Fibroblast of skin of back (primary cell): ENCODE measurements around the gene CASP8AP2.
"Not testable (repeated sequence)": the region's sequence is repeated elsewhere in the genome, so short reads cannot be mapped to it uniquely, and the experiment has no call there.

ENCODE experiments used
- DNase-seq: peaks from one replicate; pipeline ENCODE4 v3.0.0-alpha.2; 2013

Gene CASP8AP2

GRCh38 chr6:89826029-89826528 is 3.6 kb upstream of the CASP8AP2 start:
- peak; percentile 52 for DNase-seq

- not testable (repeated sequence) for DNase-seq
These were observed 1.1 kb upstream of the CASP8AP2 start for GRCh38 chr6:89828475-89828987.

GRCh38 chr6:89828988-89829471 is 650 bp upstream of the CASP8AP2 start:
- DNase-seq, result no peak

- no peak for DNase-seq
These were observed 610 bp downstream of the CASP8AP2 start for GRCh38 chr6:89830170-89830809.

GRCh38 chr6:89834884-89835792 is 5.5 kb downstream of the CASP8AP2 start:
- DNase-seq, result no peak

GRCh38 chr6:89836639-89837222 is 7.1 kb downstream of the CASP8AP2 start:
- no peak for DNase-seq

GRCh38 chr6:89840538-89840937 is 10.9 kb downstream of the CASP8AP2 start:
- DNase-seq, result peak; percentile 42

- no peak for DNase-seq
These were observed 12.5 kb downstream of the CASP8AP2 start for GRCh38 chr6:89842228-89842627.

GRCh38 chr6:89843070-89843469 is 13.4 kb downstream of the CASP8AP2 start:
- DNase-seq, result no peak

- DNase-seq, result not testable (repeated sequence)
These were observed 17.8 kb downstream of the CASP8AP2 start for GRCh38 chr6:89847513-89847912.

GRCh38 chr6:89853068-89853467 is 23.4 kb downstream of the CASP8AP2 start:
- DNase-seq, result peak; percentile 54

GRCh38 chr6:89858041-89858440 is 28.4 kb downstream of the CASP8AP2 start:
- DNase-seq, result no peak

GRCh38 chr6:89859744-89860143 is 30.1 kb downstream of the CASP8AP2 start:
- DNase-seq, result no peak

- no peak for DNase-seq
These were observed 32.6 kb downstream of the CASP8AP2 start for GRCh38 chr6:89862273-89862672.

GRCh38 chr6:89862698-89863097 is 33.0 kb downstream of the CASP8AP2 start:
- DNase-seq, result no peak

- DNase-seq, result no peak
These were observed 36.5 kb downstream of the CASP8AP2 start for GRCh38 chr6:89866024-89866678.

GRCh38 chr6:89873721-89874120 is 44.0 kb downstream of the CASP8AP2 start:
- DNase-seq, result no peak

- no peak for DNase-seq
These were observed 44.8 kb downstream of the CASP8AP2 start for GRCh38 chr6:89874438-89874837.

GRCh38 chr6:89886378-89887120 is 56.9 kb downstream of the CASP8AP2 start:
- DNase-seq, result no peak

- peak; percentile 8 for DNase-seq
These were observed 57.9 kb downstream of the CASP8AP2 start for GRCh38 chr6:89887452-89888137.

GRCh38 chr6:89888138-89888514 is 58.4 kb downstream of the CASP8AP2 start:
- DNase-seq, result no peak
